Right atrium auricular region (tissue), 2 donors: ENCODE data around the gene ACE. TPM values are rescaled to one million over a fixed set of nuclear protein-coding genes. Genes with fewer than 3 reads are reported as not detected.
A peak's percentile ranks its signal among the peaks of the same experiment; 100 is the strongest.

Experiments used
- DNase-seq: peaks from one replicate; pipeline ENCODE4 v3.0.0-alpha.2; 2019; ENCODE audit warnings: low spot score
- H3K27ac ChIP-seq, 2 donors: fragments of 200-600 bp; sonication (generic); 1 replicate in 1 of 2; 2 replicates in 1 of 2; pipeline ENCODE4 v1.5.1; 2016 to 2019
- H3K27me3 ChIP-seq, 2 donors: fragments of 200-600 bp; sonication (generic); one replicate each; pipeline versions ENCODE4 v1.5.1 to v1.6.0; 2017 to 2019
- H3K36me3 ChIP-seq: fragments of 200-600 bp; sonication (generic); one replicate; pipeline ENCODE4 v1.5.1; 2016
- H3K4me1 ChIP-seq, 2 donors: fragments of 200-600 bp; sonication (generic); one replicate each; pipeline versions ENCODE4 v1.5.1 to v1.6.0; 2017 to 2019
- H3K4me3 ChIP-seq, 2 donors: fragments of 200-600 bp; sonication (generic); 1 replicate in 1 of 2; 2 replicates in 1 of 2; pipeline ENCODE4 v1.5.1; 2017 to 2019; ENCODE audit warnings: mild to moderate bottlenecking in 1 of 2, moderate library complexity in 1 of 2
- H3K9me3 ChIP-seq, 2 donors: fragments of 200-600 bp; sonication (generic); one replicate each; pipeline ENCODE4 v1.5.1; 2019
- total RNA-seq, 2 donors: library from RNA; depleted of rRNA; stranded (reverse); fragments of >200 nt; gene quantifications; one replicate each; pipeline ENCODE4 v1.1.0, GENCODE V29; 2016
- TF ChIP-seq, protein P1 (sequence below), 2 donors: fragments of 200-600 bp; sonication (generic); IDR thresholded peaks; one replicate each; pipeline ENCODE4 v1.5.1; 2019; ENCODE audit warnings: antibody characterized with exemption in 2 of 2

Gene ACE
- total RNA-seq, 2 donors from 2014 or later: 3.4 to 4.0 TPM

DNA sequence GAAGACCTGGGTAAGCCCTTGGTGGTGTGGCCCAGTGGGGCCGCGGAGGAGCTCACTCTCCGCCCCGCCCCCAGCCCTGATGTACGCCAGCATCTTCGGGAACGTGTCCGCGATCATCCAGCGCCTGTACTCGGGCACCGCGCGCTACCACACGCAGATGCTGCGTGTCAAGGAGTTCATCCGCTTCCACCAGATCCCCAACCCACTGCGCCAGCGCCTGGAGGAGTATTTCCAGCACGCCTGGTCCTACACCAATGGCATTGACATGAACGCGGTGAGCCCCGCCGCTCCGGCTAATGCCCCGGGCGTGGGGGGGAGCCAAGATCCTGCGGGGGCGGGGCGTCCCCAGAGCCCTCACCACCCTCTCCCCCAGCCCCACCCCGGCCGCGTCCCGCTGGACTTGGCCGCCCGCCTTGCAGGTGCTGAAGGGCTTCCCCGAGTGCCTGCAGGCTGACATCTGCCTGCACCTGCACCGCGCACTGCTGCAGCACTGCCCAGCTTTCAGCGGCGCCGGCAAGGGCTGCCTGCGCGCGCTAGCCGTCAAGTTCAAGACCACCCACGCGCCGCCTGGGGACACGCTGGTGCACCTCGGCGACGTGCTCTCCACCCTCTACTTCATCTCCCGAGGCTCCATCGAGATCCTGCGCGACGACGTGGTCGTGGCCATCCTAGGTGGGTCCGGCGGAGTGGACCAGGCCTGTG is 61.3 kb downstream of the ACE start:
- peak overlapping the region in 1 of 2 donors; percentile 31 for H3K4me3 ChIP-seq
- no peak overlapping the region for H3K27ac ChIP-seq
- no peaks in the 10 kb centered on the region for H3K27me3 ChIP-seq
- TF ChIP-seq, protein P1, sequence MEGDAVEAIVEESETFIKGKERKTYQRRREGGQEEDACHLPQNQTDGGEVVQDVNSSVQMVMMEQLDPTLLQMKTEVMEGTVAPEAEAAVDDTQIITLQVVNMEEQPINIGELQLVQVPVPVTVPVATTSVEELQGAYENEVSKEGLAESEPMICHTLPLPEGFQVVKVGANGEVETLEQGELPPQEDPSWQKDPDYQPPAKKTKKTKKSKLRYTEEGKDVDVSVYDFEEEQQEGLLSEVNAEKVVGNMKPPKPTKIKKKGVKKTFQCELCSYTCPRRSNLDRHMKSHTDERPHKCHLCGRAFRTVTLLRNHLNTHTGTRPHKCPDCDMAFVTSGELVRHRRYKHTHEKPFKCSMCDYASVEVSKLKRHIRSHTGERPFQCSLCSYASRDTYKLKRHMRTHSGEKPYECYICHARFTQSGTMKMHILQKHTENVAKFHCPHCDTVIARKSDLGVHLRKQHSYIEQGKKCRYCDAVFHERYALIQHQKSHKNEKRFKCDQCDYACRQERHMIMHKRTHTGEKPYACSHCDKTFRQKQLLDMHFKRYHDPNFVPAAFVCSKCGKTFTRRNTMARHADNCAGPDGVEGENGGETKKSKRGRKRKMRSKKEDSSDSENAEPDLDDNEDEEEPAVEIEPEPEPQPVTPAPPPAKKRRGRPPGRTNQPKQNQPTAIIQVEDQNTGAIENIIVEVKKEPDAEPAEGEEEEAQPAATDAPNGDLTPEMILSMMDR (IDR thresholded peaks at IDR 0.05): no peak
- H3K4me1 ChIP-seq: peaks cover 0 to 10% of the 10 kb centered on the region in 2 donors
- no peak for DNase-seq
- no peaks in the 10 kb centered on the region for H3K36me3 ChIP-seq
- no peaks in the 10 kb centered on the region for H3K9me3 ChIP-seq

DNA sequence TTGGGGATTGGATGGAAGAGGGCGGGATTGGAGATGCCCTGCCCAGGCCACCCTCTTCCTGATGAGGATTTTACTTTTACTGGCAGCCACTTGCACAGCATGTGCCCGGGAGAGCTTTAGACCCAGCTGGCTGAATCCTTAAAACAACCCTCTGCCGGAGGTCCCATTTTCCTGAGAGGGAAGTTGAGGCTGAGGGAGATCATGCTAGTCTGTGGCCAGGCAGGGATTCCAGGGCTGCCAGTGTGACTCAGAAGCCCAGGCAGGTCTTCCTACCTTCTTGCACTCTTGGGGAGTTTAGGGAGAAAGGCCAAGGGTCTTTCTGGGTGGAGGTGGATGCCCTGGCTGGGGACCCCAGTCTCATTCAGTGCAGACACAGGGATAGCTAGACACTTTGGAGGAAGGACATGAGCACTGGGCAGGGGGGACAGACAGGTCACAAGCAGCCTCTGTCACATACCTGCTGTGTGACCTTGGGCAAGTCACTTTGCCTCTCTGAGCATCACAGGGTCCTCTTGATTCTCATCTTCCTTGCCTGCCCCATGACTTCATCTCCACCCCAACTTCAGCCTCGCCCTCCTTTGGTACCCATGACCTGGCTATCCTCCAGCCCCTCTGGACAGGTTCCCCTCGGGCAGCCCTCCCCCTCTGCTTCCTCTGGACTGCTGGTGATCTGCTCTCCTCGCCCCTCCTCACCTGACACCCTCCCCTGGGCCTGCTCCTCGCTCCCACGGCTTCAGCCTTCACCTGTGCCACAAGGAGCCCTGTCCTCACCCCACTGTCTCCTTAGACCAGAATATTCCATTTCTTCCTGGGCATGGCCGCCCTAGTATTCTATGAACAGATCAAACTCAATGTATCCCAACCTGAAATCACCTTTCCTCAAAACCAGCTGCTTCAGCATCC is 62.1 kb downstream of the ACE start:
- H3K4me3 ChIP-seq: peak overlapping the region in 1 of 2 donors; percentile 31
- H3K9me3 ChIP-seq: no peaks in the 10 kb centered on the region
- no peaks in the 10 kb centered on the region for H3K27me3 ChIP-seq
- DNase-seq: no peak
- no peak overlapping the region for H3K27ac ChIP-seq
- peaks cover 0 to 10% of the 10 kb centered on the region in 2 donors for H3K4me1 ChIP-seq
- TF ChIP-seq, protein P1 (IDR thresholded peaks at IDR 0.05): no peak
- H3K36me3 ChIP-seq: no peaks in the 10 kb centered on the region

DNA sequence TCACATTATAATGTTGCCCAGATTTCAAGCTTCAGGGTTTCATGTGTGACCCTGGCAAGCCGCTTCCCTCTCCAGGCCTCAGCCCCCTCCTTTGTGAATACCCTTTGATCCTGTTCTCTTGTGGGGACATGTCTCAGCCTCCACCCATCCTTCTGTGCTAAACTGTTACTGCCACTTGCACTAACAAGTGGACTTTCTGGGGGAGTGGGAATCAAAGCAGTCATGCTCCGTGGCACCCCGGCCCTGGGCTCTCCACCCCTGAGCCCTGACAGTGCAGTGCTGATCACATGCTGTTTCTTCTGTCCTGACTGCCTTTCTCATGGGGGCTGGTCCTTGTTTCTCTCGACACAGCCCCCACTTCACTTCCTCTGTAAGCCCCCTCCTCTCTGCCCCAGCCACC is 63.7 kb downstream of the ACE start:
- Histone ChIP-seq H3K9me3 (no peaks in the 10 kb centered on the region), H3K27ac (no peak overlapping the region), H3K27me3 (no peaks in the 10 kb centered on the region), H3K4me3 (no peak overlapping the region), H3K36me3 (no peaks in the 10 kb centered on the region), H3K4me1 (peaks cover 0 to 10% of the 10 kb centered on the region in 2 donors)
- TF ChIP-seq, protein P1 (IDR thresholded peaks at IDR 0.05): no peak
- no peak for DNase-seq

DNA sequence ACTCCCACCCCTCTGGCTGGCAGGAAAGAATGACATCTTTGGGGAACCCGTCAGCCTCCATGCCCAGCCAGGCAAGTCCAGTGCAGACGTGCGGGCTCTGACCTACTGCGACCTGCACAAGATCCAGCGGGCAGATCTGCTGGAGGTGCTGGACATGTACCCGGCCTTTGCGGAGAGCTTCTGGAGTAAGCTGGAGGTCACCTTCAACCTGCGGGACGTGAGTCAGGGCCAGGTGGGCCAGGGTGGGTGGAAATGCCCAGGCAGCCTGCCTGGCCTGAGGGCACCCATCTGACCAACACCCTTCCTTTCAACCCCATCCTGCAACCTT is 65.3 kb downstream of the ACE start:
- H3K27ac ChIP-seq: no peak overlapping the region
- H3K27me3 ChIP-seq: no peaks in the 10 kb centered on the region
- H3K9me3 ChIP-seq: no peaks in the 10 kb centered on the region
- no peaks in the 10 kb centered on the region for H3K36me3 ChIP-seq
- DNase-seq: no peak
- H3K4me1 ChIP-seq: peaks cover 0 to 10% of the 10 kb centered on the region in 2 donors
- TF ChIP-seq, protein P1 (IDR thresholded peaks at IDR 0.05): no peak
- no peak overlapping the region for H3K4me3 ChIP-seq

DNA sequence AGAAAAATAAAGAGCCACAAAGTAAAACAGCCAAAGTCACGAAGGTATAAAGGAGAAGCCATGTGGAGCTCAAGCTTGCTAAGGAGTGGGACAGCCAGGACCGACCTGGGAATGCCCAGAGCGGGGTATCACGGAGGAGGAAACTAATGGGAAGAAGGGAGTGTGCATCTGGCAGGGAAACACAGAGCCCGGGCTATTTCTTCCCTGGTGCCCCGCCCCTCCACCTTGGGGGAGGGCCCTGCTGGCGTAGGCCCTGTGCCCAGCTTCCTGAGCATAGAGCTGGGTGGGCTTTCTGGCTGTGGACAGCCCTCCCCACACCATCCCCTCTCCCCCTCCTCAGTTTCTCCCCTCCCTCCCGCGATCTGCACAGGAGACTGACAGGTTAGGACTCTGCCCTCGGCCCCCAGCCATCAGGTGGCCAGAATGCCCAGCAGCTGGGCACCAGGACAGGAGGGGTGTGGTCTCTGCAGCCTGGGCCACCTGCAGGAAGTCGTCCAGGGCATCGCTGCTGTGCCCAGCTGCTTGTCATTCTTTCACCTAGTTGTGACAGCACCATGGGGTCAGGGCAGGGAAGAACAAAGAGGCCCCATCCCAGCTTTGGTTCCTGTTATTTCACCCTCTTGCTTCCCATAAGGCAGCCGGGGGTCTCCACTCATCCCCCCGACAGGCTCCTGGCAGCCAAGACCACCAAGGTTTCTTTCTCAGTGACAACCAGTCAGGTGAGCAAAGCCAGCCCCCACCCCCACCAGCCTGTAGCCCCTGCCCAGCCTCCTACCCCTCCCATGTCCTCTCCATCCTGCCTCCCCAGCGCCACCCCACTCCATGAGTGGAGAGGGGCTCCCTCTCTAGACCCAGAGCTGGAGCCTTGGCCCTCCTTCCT is 66.3 kb downstream of the ACE start:
- no peak for DNase-seq
- TF ChIP-seq, protein P1 (IDR thresholded peaks at IDR 0.05): no peak
- Histone ChIP-seq H3K27ac (no peak overlapping the region), H3K36me3 (no peaks in the 10 kb centered on the region), H3K27me3 (no peaks in the 10 kb centered on the region), H3K4me1 (peaks cover 0 to 5% of the 10 kb centered on the region in 2 donors), H3K9me3 (no peaks in the 10 kb centered on the region), H3K4me3 (no peak overlapping the region)
